GM19397 (cell line): ENCODE data around the gene ZNF546.
A peak's percentile ranks its signal among the peaks of the same experiment; 100 is the strongest.
"Not testable (repeated sequence)": the region's sequence is repeated elsewhere in the genome, so short reads cannot be mapped to it uniquely, and the experiment has no call there.

ENCODE experiments used
- ATAC-seq: cut with Tn5 transposase; IDR thresholded peaks from one replicate; pipeline ENCODE4 v1.9.1; 2021; ENCODE audit warnings: mild to moderate bottlenecking, moderate library complexity; ENCODE audit not compliant: unreplicated experiment

ZNF546 gene

GRCh38 chr19:39996811-39997637, at the start of gene ZNF546:
ZNF546 (plus strand) TSS chr19:39997060; CDS start chr19:39998327, 1,267 bp downstream.
- peak; percentile 92 for ATAC-seq

- ATAC-seq, result no peak
Observed at GRCh38 chr19:39949026-39949747, 47.7 kb upstream of the ZNF546 start.

GRCh38 chr19:39951065-39951650, 45.7 kb upstream of the ZNF546 start:
- no peak for ATAC-seq

- no peak for ATAC-seq
Observed at GRCh38 chr19:39951686-39952085, 45.2 kb upstream of the ZNF546 start.

GRCh38 chr19:39953915-39954314, 42.9 kb upstream of the ZNF546 start:
- no peak for ATAC-seq

GRCh38 chr19:39957886-39958285, 39.0 kb upstream of the ZNF546 start:
- not testable (repeated sequence) for ATAC-seq

- not testable (repeated sequence) for ATAC-seq
Observed at GRCh38 chr19:39958942-39959341, 37.9 kb upstream of the ZNF546 start.

GRCh38 chr19:39959407-39959806, 37.5 kb upstream of the ZNF546 start:
- ATAC-seq, result not testable (repeated sequence)

DNA sequence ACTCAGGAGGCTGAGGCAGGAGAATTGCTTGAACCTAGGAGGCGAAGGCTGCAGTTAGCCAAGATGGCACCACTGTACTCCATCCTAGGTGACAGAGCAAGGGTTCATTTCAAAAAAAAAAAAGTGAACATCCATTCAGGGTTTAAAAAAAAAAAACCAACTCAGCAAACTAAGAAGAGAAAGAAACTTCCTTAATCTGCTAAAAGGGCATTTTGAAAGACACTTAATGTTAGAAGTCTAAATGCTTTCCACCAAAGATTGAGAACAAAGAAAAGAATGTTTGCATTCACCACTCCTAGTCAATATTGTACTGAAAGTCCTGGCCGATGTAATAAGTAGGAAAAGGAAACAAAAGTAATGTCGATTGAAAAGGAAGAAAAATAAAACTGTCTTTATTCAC, 33.0 kb upstream of the ZNF546 start:
- ATAC-seq, result no peak

DNA sequence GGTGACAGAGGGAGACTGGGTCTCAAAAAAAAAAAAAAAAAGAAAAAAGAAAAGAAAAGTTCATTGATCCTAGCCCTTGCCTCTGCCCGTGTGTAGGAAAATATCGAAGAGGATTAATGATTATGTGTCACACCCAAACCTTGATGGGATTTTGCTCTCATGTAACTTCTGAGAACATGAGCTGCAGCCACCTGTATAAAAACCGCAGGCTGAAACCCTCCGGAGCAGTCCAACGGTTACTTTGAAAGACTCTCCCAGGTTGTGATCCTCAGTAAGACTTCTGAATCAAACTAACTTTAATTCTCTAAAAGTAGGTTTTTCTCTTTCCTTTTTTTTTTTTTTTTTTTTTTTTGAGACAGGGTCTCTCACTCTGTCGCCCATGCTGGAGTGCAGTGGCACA, 30.2 kb upstream of the ZNF546 start:
- ATAC-seq, result no peak

DNA sequence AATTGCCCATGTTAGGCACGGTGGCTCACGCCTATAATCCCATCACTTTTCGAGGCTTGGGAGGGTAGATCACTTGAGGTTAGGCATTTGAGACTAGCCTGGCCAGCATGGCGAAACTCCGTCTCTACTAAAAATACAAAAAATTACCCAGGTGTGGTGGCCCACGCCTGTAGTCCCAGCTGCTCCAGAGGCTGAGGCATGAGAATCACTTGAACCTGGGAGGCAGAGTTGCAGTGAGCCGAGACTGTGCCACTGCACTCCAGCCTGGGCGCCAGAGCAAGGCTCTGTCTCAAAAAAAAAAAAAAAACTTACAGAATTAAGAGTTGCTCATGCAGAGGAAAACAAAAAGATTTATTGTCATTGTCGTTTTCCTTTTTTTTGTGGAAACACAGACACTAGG, 29.3 kb upstream of the ZNF546 start:
- no peak for ATAC-seq

- no peak for ATAC-seq
Observed at GRCh38 chr19:39968789-39969188, 28.1 kb upstream of the ZNF546 start.

DNA sequence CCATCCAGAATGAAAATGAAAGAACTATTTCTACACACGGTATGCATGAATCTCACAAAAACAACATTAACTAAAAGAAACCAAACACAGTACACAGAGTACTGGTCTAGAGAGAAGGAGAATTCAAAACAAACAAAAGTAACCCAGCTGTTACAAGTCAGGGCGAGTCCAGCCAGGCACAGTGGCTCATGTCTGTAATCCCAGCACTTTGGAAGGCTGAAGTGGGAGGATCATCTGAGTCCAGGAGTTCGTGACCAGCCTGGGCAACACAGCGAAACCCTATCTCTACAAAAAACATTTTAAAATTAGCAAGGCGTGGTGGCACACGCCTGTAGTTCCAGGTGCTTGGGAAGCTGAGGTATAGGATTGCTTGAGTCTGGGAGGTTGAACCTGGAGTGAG, 27.6 kb upstream of the ZNF546 start:
- ATAC-seq, result no peak

DNA sequence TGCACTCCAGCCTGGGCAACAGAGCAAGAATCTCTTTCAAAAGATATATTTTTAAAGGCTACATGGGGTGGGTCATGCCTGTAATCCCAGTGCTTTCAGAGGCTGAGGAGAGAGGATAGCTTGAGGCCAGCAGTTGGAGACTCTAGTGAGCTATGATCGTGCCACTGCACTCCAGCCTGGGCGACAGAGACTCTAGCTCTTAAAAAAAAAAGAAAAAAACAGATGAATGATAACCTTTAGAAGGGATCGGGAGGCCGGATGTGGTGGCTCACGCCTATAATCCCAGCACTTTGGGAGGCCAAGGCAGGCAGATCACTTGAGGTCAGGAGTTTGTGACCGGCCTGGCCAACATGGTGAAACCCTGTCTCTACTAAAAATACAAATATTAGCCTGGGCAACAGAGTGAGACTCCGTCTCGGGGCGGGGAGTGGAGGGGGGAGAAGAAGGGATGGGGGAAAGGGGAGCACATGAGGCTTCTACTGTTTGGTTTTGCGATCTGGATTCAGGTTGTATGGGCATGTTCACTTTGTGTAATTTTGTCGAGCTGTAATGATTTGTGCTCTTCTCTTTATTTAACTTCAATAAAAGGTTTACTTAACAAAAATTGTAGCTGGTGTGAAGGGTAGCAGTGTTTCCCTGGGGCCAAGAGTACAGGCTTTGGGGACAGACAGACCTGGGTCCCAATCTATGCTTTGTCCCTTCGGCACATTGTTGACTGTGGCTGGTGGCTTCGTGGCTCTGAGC, 27.0 kb upstream of the ZNF546 start:
- ATAC-seq, result no peak

GRCh38 chr19:39970425-39970674, 26.5 kb upstream of the ZNF546 start:
- no peak for ATAC-seq

GRCh38 chr19:39970675-39971379, 26.0 kb upstream of the ZNF546 start, which contains the start of gene PSMC4:
PSMC4 (plus strand) TSS chr19:39971165; CDS start chr19:39971203, 38 bp downstream.
- peak; percentile 95 for ATAC-seq

GRCh38 chr19:39971380-39972035, 25.4 kb upstream of the ZNF546 start:
- no peak for ATAC-seq

DNA sequence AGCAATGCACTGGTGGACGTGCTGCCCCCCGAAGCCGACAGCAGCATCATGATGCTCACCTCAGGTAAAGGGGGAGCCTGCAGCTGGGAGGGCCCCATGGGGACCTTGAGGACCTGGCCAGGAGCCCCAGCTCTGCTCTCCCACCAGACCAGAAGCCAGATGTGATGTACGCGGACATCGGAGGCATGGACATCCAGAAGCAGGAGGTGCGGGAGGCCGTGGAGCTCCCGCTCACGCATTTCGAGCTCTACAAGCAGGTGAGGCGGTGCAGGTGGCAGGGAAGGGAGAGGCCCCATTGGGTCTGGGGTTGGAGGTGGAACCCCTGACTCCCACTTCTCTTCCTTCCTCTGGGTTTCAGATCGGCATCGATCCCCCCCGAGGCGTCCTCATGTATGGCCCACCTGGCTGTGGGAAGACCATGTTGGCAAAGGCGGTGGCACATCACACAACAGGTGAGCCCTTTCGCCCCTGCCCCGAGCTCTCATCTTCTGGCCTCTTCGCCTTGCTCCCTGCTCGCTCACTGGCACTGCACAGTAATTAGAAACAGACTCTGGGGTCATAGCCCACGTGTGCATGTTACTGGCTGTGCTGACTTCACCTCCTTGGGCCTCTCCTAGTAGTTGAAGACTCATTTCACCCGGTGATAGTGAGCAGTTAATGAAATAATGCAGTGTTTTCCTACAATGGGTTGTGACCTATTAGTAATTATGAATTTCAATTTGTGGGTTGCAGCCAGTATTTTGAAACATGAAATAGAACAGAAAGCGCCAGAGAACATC, 22.3 kb upstream of the ZNF546 start:
- ATAC-seq, result no peak

DNA sequence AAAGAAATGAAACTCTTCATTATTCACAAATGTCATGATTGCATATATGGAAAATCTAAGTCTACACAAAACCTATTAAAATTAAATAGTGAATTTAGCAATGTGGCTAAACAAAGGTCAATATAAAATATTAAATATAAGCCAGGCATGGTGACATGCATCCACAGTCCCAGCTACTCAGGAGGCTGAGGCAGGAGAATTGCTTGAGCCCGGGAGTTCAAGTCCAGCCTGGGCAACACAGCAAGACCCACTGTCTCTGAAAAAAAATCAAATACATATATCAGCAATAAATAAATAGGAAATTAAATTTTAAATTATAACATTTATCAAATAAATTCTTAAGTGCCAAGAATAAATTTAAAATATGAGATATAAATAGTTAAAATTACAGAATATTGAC, 14.0 kb upstream of the ZNF546 start:
- no peak for ATAC-seq
